Measurements from ENCODE around the gene GALNT10.

Gene GALNT10

DNA sequence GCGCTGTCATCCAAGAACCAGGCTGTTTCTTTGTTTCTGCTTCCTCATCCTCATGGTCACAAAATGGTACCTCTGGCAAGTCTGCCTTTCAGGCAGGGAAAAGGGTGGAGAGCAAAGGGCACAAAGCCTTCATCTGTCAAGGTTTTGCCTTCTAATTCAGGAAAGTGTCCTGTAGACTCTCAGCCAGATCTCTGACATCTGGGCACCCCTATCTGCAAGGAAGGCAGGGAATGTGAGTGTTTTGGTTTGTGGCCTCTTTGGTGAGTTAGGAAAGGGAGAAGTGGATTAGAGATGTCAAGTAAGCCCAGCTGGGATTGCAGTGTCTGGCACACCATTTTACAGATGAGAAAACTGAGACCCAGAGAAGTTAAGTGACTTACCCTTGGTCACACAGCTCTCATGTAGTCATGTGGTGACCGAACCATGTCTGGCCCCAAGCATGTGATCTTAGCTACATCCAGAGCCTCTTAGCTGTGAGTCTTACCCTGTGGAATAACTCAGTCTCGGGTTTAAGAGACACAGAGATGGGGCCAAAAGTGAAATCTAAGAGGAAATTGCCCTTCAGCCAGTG, 139.6 kb downstream of the GALNT10 start:
- Histone ChIP-seq H3K4me3 (no peak overlapping the region), H3K27ac (no peak overlapping the region)
- TF ChIP-seq, protein P1, sequence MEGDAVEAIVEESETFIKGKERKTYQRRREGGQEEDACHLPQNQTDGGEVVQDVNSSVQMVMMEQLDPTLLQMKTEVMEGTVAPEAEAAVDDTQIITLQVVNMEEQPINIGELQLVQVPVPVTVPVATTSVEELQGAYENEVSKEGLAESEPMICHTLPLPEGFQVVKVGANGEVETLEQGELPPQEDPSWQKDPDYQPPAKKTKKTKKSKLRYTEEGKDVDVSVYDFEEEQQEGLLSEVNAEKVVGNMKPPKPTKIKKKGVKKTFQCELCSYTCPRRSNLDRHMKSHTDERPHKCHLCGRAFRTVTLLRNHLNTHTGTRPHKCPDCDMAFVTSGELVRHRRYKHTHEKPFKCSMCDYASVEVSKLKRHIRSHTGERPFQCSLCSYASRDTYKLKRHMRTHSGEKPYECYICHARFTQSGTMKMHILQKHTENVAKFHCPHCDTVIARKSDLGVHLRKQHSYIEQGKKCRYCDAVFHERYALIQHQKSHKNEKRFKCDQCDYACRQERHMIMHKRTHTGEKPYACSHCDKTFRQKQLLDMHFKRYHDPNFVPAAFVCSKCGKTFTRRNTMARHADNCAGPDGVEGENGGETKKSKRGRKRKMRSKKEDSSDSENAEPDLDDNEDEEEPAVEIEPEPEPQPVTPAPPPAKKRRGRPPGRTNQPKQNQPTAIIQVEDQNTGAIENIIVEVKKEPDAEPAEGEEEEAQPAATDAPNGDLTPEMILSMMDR (IDR thresholded peaks at IDR 0.05): no peak
- no peak for DNase-seq (ENCODE audit: low spot score)

DNA sequence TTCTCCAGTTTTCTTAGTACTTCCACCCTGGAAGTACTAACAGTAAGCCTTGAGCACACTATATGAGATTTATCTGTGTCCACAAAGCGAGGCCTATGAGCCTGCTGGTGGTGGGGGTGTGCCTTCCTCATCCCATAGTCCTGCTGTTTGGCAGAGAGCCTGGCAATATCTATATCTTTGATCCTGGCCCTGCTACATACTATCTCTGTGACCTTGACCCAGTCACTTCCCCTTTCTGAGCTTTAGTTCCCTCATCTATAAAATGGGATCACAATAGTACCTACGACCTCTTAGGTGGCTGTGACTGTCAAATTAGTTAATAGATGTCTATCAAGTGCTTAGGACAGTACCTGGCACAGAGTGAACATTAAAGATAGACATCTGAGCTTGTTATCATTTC, 140.7 kb downstream of the GALNT10 start:
- H3K4me3 ChIP-seq: no peak overlapping the region
- TF ChIP-seq, protein P1 (IDR thresholded peaks at IDR 0.05): no peak
- DNase-seq (ENCODE audit: low spot score): peak; percentile 11

DNA sequence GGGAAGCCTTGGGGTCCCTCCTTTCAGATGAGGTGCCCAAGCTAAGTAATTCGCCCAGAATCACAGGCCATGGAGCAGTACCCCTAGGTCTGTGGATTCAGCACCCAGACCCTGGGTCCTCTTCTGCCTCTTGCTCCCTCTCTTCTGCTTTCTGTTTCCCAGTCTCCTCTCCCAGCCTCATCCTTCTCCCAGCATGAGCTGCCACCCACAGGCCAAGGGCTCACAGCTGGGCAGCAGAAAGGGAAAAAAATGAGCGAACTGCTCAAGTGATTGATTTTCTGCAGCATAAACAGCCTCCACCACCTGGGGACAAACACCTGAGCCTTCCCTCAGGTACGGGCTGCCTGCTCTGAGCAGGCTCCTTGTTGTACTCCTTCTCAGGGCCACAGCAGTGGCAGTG, 141.4 kb downstream of the GALNT10 start:
- TF ChIP-seq, protein P1 (IDR thresholded peaks at IDR 0.05): no peak
- Histone ChIP-seq H3K27ac (no peak overlapping the region), H3K4me3 (no peak overlapping the region)
- DNase-seq (ENCODE audit: low spot score): no peak

More for the DNA sequence above, 140.7 kb downstream of the GALNT10 start:
- H3K27ac ChIP-seq: no peak overlapping the region

DNA sequence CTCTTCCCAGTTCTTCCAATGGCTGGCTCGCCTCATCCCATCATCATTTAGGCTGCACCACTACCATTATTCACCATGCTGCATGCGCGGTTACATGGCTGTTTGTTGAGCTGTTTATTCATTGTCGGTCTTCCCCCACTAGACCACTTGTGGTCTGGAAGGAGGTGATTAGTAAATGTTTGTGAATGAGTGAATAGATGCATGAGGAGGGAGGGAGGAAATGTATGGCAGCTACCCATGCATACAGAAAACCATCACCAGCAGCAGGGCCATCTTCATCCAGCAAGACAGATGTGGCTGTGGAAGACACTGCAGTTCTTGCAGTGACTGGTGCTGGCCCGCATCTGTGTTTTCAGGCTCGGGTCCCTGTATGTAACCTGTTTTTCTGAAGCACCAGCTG, 141.9 kb downstream of the GALNT10 start:
- Histone ChIP-seq H3K27ac (no peak overlapping the region), H3K4me3 (no peak overlapping the region)
- DNase-seq (ENCODE audit: low spot score): peak; percentile 35
- TF ChIP-seq, protein P1 (IDR thresholded peaks at IDR 0.05): no peak

DNA sequence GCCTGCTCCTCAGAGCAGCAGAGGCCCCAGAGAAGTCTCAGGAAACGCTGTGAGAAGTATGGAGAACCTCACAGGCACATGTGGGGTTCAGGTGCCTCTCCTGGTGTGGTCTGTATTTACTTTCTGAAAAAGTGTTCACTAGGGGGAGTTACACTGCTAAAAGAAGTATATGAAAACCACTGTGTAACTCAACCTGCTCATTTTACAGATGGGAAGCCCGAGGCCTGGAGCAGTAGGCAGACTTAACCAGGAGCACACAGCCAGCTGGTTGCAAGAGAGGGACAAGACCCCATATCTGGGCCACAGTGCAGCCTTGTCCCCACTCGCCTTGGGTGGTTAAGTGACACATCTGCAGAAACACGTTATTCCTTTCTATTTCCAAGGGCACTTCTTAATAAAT, 142.5 kb downstream of the GALNT10 start:
- Histone ChIP-seq H3K4me3 (no peak overlapping the region), H3K27ac (no peak overlapping the region)
- DNase-seq (ENCODE audit: low spot score): peak; percentile 38
- TF ChIP-seq, protein P1 (IDR thresholded peaks at IDR 0.05): no peak

DNA sequence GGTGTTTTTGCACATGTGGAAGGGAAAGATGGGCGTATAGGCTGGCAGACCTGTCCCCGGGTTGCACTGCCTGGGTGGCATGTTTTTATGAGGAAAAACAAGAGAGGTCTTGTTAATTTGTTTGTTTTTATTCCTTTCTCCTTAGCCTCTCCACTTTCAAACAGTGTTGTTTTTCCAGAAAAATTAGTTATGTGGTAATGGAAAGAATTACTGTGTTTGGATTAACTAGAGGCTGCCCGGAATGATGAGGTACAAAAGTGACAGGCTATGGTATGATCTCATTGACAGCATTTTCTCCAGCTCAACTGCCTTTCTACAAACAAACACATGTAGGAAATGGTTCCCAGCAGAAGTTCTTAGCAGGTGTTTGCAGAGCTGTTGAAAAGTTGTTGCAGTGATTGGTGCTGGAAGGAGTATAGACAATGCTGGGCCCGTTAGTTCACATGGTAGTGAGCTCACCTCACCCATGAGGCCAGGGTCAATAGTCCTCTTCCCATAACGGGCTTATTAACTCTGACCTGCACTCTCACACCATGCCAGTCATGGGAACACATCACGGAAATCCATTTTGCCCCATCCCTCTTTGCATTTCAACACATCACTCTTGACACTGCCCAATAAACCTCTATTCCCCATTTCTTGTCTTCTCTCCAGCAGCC, 144.0 kb downstream of the GALNT10 start:
- Histone ChIP-seq H3K4me3 (no peak overlapping the region), H3K27ac (peak overlapping the region in 1 of 2 donors; percentile 11)
- TF ChIP-seq, protein P1 (IDR thresholded peaks at IDR 0.05): no peak
- DNase-seq (ENCODE audit: low spot score): peak; percentile 41

DNA sequence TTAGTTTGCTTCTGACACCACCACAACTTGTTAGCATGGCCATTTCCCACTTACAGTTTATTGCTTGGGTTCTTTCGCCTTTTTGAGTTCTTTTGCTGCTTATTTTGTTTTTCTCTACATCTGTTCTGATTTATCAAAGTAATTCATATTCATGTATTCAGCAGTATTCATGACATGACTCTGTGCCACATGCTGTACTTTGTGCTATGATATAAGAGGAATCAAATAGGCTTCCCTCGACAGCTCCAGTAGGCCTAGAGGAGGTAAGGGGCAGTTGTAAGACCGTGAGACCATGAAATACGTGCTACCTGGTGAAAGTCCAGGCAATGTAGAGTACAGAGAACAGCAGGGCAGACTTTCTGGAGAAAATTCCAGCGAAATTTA, 144.5 kb downstream of the GALNT10 start:
- Histone ChIP-seq H3K4me3 (no peak overlapping the region), H3K27ac (no peak overlapping the region)
- TF ChIP-seq, protein P1 (IDR thresholded peaks at IDR 0.05): no peak
- DNase-seq (ENCODE audit: low spot score): peak; percentile 17
